Sigmoid colon (tissue), 7 donors: Measurements from ENCODE around the gene TMEM125. TPM values are rescaled to one million over a fixed set of nuclear protein-coding genes. Genes with fewer than 3 reads are reported as not detected.

Source experiments
- DNase-seq: peaks from one replicate; pipeline ENCODE4 v3.0.0-alpha.2; 2019
- H3K27ac ChIP-seq, 4 donors: fragments of 200-600 bp; sonication (generic); one replicate each; pipeline ENCODE4 v1.5.1; 2016 to 2019; ENCODE audit warnings: mild to moderate bottlenecking in 1 of 4
- H3K27me3 ChIP-seq, 3 donors: fragments of 200-600 bp; sonication (generic); one replicate each; pipeline ENCODE4 v1.5.1; 2019; ENCODE audit warnings: mild to moderate bottlenecking in 1 of 3
- H3K36me3 ChIP-seq, 4 donors: fragments of 200-600 bp; sonication (generic); one replicate each; pipeline ENCODE4 v1.5.1; 2016 to 2019
- H3K4me1 ChIP-seq, 4 donors: fragments of 200-600 bp; sonication (generic); one replicate each; pipeline ENCODE4 v1.5.1; 2017 to 2019
- H3K4me3 ChIP-seq, 4 donors: fragments of 200-600 bp; sonication (generic); one replicate each; pipeline ENCODE4 v1.5.1; 2017 to 2019; ENCODE audit warnings: mild to moderate bottlenecking in 2 of 4, moderate library complexity in 1 of 4
- H3K9me3 ChIP-seq, 4 donors: fragments of 200-600 bp in 3 of 4; sonication (generic) in 3 of 4; one replicate each; pipeline versions ENCODE4 v1.5.1 to v1.6.1; 2013 to 2019
- EP300 ChIP-seq, 4 donors: sonication (generic); formaldehyde crosslinking; IDR thresholded peaks; one replicate each; pipeline ENCODE4 v1.6.1; 2017; ENCODE audit warnings: antibody characterized with exemption in 4 of 4
- POLR2A ChIP-seq, 2 donors: fragments of 450-650 bp; IDR thresholded peaks; one replicate each; pipeline ENCODE4 v1.6.1; 2016; ENCODE audit warnings: antibody characterized with exemption in 2 of 2, mild to moderate bottlenecking in 2 of 2, moderate library complexity in 2 of 2
- POLR2AphosphoS5 ChIP-seq, 4 donors: sonication (generic); formaldehyde crosslinking; IDR thresholded peaks; one replicate each; pipeline ENCODE4 v1.6.1; 2017; ENCODE audit warnings: antibody characterized with exemption in 4 of 4
- WGBS, 2 donors: extraction: QIAGEN DNeasy Blood & Tissue Kit; methylation state at CpG; one replicate each; pipeline ENCODE4 v1.1.7; 2013; 5-methylcytosine and 5-hydroxymethylcytosine counted together
- intact Hi-C: fragments of 100-400 bp; cut with DNase I; formaldehyde crosslinking; loops from one replicate; pipeline ENCODE4 v1.15.1; 2023
- polyA plus RNA-seq, 3 donors: library from polyadenylated mRNA; stranded (reverse); fragments of 200-250 nt; gene quantifications; one replicate each; pipeline ENCODE4 v1.2.3, GENCODE V29; 2013
- total RNA-seq, 4 donors: library from RNA; depleted of rRNA; stranded (reverse); fragments of >200 nt; gene quantifications; one replicate each; pipeline ENCODE4 v1.1.0, GENCODE V29; 2016
- TF ChIP-seq, protein P1 (sequence below), 4 experiments: fragments of 450-650 bp in 3 of 4; fragments of 200-600 bp in 1 of 4; IDR thresholded peaks; one replicate each; pipeline ENCODE4 v1.5.1; 2016 to 2019; ENCODE audit warnings: antibody characterized with exemption in 4 of 4, mild to moderate bottlenecking in 3 of 4, moderate library complexity in 2 of 4
- donor health status: healthy with polysubstance abuse.
- donor health status: Bipolar disorder and iron deficiency.
- donor health status: healthy.

TMEM125 gene
- total and polyA plus RNA-seq, 7 donors = 29.4 to 41.7 (median 29.6) TPM; not detected in 4

DNA sequence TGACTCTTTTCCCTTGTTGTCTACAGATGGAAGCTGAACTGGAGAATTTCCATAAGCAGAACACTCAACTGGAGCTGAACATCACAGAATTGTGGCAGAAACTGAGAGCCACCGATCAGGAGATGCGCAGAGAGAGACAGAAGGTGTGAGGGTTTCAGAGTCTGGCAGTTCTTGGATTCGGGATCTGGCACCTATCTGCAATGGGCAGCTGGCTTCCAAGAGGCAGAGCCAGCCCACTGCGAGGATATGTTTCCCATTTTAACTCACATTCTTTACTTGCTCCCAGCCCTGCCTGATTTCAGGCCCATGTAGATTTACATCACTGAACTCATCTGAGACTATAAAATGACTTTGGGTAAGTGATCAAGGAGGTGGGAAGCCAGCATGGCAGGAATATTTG, 37.3 kb upstream of the TMEM125 start:
- H3K36me3 ChIP-seq = no peaks in the 10 kb centered on the region
- no peaks in the 10 kb centered on the region for H3K4me1 ChIP-seq
- 96 to 97% methylated on average over 4 of the region's 4 CpGs for WGBS, 2 donors
- H3K4me3 ChIP-seq = no peak overlapping the region
- intact Hi-C loops = no loop called here
- DNase-seq = no peak
- no peaks in the 10 kb centered on the region for H3K9me3 ChIP-seq
- TF ChIP-seq, protein P1, sequence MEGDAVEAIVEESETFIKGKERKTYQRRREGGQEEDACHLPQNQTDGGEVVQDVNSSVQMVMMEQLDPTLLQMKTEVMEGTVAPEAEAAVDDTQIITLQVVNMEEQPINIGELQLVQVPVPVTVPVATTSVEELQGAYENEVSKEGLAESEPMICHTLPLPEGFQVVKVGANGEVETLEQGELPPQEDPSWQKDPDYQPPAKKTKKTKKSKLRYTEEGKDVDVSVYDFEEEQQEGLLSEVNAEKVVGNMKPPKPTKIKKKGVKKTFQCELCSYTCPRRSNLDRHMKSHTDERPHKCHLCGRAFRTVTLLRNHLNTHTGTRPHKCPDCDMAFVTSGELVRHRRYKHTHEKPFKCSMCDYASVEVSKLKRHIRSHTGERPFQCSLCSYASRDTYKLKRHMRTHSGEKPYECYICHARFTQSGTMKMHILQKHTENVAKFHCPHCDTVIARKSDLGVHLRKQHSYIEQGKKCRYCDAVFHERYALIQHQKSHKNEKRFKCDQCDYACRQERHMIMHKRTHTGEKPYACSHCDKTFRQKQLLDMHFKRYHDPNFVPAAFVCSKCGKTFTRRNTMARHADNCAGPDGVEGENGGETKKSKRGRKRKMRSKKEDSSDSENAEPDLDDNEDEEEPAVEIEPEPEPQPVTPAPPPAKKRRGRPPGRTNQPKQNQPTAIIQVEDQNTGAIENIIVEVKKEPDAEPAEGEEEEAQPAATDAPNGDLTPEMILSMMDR (IDR thresholded peaks at IDR 0.05) = no peak
- no peak for TF ChIP-seq POLR2A (IDR thresholded peaks at IDR 0.05)
- TF ChIP-seq EP300 (IDR thresholded peaks at IDR 0.05) = no peak
- TF ChIP-seq POLR2AphosphoS5 (IDR thresholded peaks at IDR 0.05) = no peak
- H3K27me3 ChIP-seq = no peaks in the 10 kb centered on the region
- H3K27ac ChIP-seq = no peak overlapping the region

DNA sequence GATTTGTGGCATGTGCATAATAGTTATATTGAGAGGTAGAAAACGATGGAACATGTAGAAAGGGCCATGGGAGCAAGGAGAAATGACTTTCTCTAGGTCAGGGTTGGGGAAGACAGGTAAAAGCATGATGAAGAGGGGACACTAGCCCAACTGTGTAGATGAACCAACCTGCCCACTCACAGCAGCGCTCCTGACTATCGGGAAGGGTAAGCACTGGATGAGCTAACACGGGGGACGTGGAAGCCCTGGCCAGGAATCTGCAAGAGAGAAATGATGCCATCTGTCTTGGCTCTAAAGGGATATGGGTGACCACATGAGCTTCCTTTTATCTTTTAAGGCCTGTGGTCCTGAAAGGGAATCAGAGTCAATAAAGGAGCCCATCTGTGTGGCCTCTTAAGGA, 36.2 kb upstream of the TMEM125 start:
- DNase-seq = no peak
- Histone ChIP-seq H3K4me3 (no peak overlapping the region), H3K36me3 (no peaks in the 10 kb centered on the region), H3K9me3 (no peaks in the 10 kb centered on the region), H3K27ac (no peak overlapping the region), H3K4me1 (peaks cover 0 to 6% (median 0%) of the 10 kb centered on the region in 4 donors), H3K27me3 (no peaks in the 10 kb centered on the region)
- intact Hi-C loops = no loop called here
- 89 to 91% methylated on average over 5 of the region's 5 CpGs for WGBS, 2 donors
- TF ChIP-seq EP300 (IDR thresholded peaks at IDR 0.05) = no peak
- TF ChIP-seq, protein P1 (IDR thresholded peaks at IDR 0.05) = no peak
- TF ChIP-seq POLR2AphosphoS5 (IDR thresholded peaks at IDR 0.05) = no peak
- no peak for TF ChIP-seq POLR2A (IDR thresholded peaks at IDR 0.05)

DNA sequence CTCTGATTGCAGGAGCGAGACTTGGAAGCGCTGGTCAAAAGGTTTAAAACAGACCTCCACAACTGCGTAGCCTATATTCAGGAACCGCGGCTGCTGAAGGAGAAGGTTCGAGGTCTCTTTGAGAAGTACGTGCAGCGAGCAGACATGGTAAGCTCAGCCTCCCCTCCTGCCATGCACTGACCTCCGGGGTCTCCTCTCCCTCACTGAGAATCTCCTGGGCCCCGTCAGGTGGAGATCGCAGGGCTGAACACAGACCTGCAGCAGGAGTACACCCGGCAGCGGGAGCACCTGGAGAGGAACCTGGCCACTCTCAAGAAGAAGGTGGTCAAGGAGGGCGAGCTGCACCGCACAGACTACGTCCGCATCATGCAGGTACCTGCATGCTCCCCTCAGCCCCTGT, 35.5 kb upstream of the TMEM125 start:
- TF ChIP-seq, protein P1 (IDR thresholded peaks at IDR 0.05) = no peak
- TF ChIP-seq POLR2AphosphoS5 (IDR thresholded peaks at IDR 0.05) (no peak), POLR2A (IDR thresholded peaks at IDR 0.05) (no peak), EP300 (IDR thresholded peaks at IDR 0.05) (no peak)
- 96 to 97% methylated on average over 17 of the region's 17 CpGs for WGBS, 2 donors
- no peak overlapping the region for H3K27ac ChIP-seq
- no peaks in the 10 kb centered on the region for H3K9me3 ChIP-seq
- DNase-seq = no peak
- intact Hi-C loops = no loop called here
- no peak overlapping the region for H3K4me3 ChIP-seq
- peaks cover 0 to 6% (median 0%) of the 10 kb centered on the region in 4 donors for H3K4me1 ChIP-seq
- no peaks in the 10 kb centered on the region for H3K36me3 ChIP-seq
- H3K27me3 ChIP-seq = no peaks in the 10 kb centered on the region

DNA sequence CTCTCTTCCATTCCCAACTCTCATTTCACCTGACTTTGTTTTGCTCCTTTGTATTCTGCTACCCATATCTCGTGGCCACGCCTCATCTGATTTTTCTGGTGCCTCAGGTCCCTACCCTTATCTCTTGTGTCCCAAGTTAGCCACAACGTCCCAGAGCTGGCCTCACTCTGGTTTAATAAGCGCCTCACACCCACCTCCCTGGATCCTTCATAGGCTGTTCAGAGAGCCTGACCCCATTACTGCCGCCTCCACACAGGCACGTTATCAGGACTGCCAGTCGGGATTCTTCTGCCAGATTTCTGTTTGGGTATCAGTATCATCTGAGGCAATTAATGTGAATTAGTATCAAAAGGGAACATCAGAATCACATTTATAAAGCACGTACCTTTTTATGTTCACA, 34.7 kb upstream of the TMEM125 start:
- H3K4me3 ChIP-seq = no peak overlapping the region
- H3K27me3 ChIP-seq = no peaks in the 10 kb centered on the region
- peaks cover 0 to 6% (median 0%) of the 10 kb centered on the region in 4 donors for H3K4me1 ChIP-seq
- DNase-seq = no peak
- TF ChIP-seq POLR2A (IDR thresholded peaks at IDR 0.05) = no peak
- intact Hi-C loops = loop anchor here (5.0 kb wide), 1 partner anchor 112 kb away; no protein-coding TSS in a partner anchor
- no peaks in the 10 kb centered on the region for H3K9me3 ChIP-seq
- no peak overlapping the region for H3K27ac ChIP-seq
- WGBS, 2 donors = 28 to 71% methylated on average over 8 of the region's 8 CpGs
- H3K36me3 ChIP-seq = no peaks in the 10 kb centered on the region

DNA sequence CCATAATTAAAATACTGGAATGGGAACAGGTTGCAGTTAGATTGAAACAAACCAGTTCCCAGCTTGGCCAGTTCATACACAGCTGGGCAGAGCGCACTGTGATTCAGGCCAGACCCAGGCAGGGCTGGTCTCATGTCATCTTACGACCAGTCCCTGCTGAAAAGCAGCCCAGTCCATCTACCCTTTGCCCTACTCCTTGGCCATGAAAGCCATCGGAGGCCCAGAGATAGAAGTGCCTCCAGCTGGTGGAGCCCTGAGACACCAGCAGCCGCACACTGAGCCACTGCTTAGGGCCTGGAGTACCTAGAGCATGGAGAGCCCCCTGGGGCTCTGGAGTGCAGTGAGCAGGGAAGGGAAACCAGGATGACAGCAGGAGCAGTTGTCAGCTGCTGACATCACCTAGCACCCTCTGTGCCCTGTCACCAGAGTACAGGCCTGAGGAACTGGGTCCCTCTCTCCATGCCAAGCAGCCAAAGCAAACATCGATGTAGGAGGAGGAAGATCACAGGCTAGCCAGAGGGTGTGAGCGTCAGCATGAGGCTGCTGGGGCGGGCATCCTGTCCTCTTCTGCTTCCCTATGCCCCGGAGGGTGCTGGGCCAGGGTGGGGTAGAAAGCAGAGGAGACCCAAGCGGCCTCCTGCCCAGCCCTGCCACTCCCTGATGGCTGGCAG, 34.2 kb upstream of the TMEM125 start:
- no peak overlapping the region for H3K27ac ChIP-seq
- 30 to 71% methylated on average over 9 of the region's 9 CpGs for WGBS, 2 donors
- intact Hi-C loops = loop anchor here (5.0 kb wide), 1 partner anchor 112 kb away; no protein-coding TSS in a partner anchor
- H3K4me3 ChIP-seq = no peak overlapping the region
- DNase-seq = no peak
- H3K27me3 ChIP-seq = no peaks in the 10 kb centered on the region
- no peak for TF ChIP-seq POLR2AphosphoS5 (IDR thresholded peaks at IDR 0.05)
- H3K4me1 ChIP-seq = peaks cover 0 to 6% (median 0%) of the 10 kb centered on the region in 4 donors
- H3K36me3 ChIP-seq = no peaks in the 10 kb centered on the region
- H3K9me3 ChIP-seq = no peaks in the 10 kb centered on the region

- Histone ChIP-seq H3K27me3 (no peaks in the 10 kb centered on the region), H3K4me1 (peaks cover 0 to 6% (median 0%) of the 10 kb centered on the region in 4 donors), H3K4me3 (no peak overlapping the region), H3K27ac (no peak overlapping the region), H3K36me3 (no peaks in the 10 kb centered on the region), H3K9me3 (no peaks in the 10 kb centered on the region)
- intact Hi-C loops = loop anchor here (5.0 kb wide), 1 partner anchor 110 kb away; no protein-coding TSS in a partner anchor
- no peak for DNase-seq
- TF ChIP-seq EP300 (IDR thresholded peaks at IDR 0.05) (no peak), POLR2A (IDR thresholded peaks at IDR 0.05) (no peak), POLR2AphosphoS5 (IDR thresholded peaks at IDR 0.05) (no peak)
- TF ChIP-seq, protein P1 (IDR thresholded peaks at IDR 0.05) = no peak
- 77% methylated on average over 1 of the region's 1 CpG for WGBS, 2 donors
Observed at GRCh38 chr1:43237121-43237520, 32.7 kb upstream of the TMEM125 start.
